GM19467 (cell line): ENCODE results near the gene STAB1.

Experiments
- ATAC-seq: cut with Tn5 transposase; IDR thresholded peaks from one replicate; pipeline ENCODE4 v1.9.1; 2021; ENCODE audit warnings: mild to moderate bottlenecking, moderate library complexity; ENCODE audit not compliant: unreplicated experiment

STAB1 gene

GRCh38 chr3:52484680-52485461 lies 10.3 kb upstream of the STAB1 start:
- ATAC-seq: no peak

GRCh38 chr3:52487050-52487787 lies 7.9 kb upstream of the STAB1 start:
- ATAC-seq: no peak

- no peak for ATAC-seq
Observed at GRCh38 chr3:52487788-52488691, 7.1 kb upstream of the STAB1 start.

- ATAC-seq: no peak
Observed at GRCh38 chr3:52488746-52489145, 6.4 kb upstream of the STAB1 start.

- ATAC-seq: no peak
Observed at GRCh38 chr3:52489453-52489852, 5.7 kb upstream of the STAB1 start.

- ATAC-seq: no peak
Observed at GRCh38 chr3:52490035-52490938, 4.9 kb upstream of the STAB1 start.

- no peak for ATAC-seq
Observed at GRCh38 chr3:52490939-52491526, 4.1 kb upstream of the STAB1 start.

GRCh38 chr3:52492059-52492458 lies 3.1 kb upstream of the STAB1 start:
- no peak for ATAC-seq

- no peak for ATAC-seq
Observed at GRCh38 chr3:52493232-52494017, 1.7 kb upstream of the STAB1 start.

GRCh38 chr3:52494445-52494844 lies 693 bp upstream of the STAB1 start:
- no peak for ATAC-seq

- ATAC-seq: no peak
Observed at GRCh38 chr3:52495777-52496602, 852 bp downstream of the STAB1 start.

- ATAC-seq: no peak
Observed at GRCh38 chr3:52498137-52499054, 3.3 kb downstream of the STAB1 start.

GRCh38 chr3:52501046-52501445 lies 5.9 kb downstream of the STAB1 start:
- ATAC-seq: no peak

GRCh38 chr3:52502001-52502400 lies 6.9 kb downstream of the STAB1 start:
- ATAC-seq: no peak

- no peak for ATAC-seq
Observed at GRCh38 chr3:52502808-52503350, 7.7 kb downstream of the STAB1 start.

GRCh38 chr3:52503788-52504424 lies 8.8 kb downstream of the STAB1 start:
- ATAC-seq: no peak
